HCEC 1CT (cell line): Measurements from ENCODE around the gene LATS1.
"Not testable (repeated sequence)": the region's sequence is repeated elsewhere in the genome, so short reads cannot be mapped to it uniquely, and the experiment has no call there.

Source experiments
- DNase-seq: peaks from one replicate; pipeline ENCODE4 v3.0.0-alpha.2; 2017

Gene LATS1

DNA sequence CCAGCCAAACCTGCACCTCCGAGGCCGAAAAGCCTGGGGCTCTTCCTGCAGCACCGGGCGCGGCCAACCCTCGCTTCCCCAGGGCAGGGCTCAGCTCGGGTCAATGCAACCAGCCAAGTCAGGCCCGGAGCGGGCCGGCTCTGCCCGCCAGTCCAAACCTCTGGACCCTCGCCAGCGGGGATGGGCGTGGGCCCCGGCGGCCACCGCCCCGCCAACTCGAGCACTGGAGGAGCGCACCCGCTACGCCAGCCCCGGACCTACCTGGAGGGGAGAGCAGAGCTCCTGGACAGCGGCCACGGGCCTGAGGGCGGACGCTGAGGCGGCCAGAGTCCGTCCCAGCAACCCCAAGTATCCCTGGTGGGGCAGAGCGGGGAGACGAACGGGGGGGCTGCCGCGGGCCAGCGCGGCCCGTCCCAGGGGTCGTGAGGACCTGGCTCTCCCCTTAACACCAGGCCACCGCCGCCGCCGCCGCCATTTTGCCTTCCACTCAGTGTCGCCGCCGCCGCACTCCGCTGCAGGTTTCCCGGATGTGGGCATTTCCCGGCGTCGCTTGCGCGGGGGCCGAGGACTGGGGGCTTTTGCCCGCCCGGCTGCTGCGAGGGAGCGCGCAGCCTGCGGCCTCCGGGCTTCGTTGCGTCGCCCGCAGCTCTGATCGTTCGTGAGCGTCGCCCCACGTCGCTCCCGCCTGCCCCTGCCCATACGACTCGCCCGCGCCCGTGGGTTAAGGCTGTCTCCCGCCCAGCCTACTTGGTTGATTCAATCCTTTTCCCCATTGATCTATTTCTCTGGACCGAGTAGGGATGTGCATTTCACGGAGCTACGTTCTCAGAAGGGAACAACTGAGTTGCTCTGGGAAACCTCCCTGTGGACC is at the start of gene LATS1:
Gene LATS1, minus strand, starts transcription at position 514 of the 871 bp plus-strand sequence. CDS start 15,975 bp downstream, outside the sequence.
- DNase-seq, result peak; percentile 82

DNA sequence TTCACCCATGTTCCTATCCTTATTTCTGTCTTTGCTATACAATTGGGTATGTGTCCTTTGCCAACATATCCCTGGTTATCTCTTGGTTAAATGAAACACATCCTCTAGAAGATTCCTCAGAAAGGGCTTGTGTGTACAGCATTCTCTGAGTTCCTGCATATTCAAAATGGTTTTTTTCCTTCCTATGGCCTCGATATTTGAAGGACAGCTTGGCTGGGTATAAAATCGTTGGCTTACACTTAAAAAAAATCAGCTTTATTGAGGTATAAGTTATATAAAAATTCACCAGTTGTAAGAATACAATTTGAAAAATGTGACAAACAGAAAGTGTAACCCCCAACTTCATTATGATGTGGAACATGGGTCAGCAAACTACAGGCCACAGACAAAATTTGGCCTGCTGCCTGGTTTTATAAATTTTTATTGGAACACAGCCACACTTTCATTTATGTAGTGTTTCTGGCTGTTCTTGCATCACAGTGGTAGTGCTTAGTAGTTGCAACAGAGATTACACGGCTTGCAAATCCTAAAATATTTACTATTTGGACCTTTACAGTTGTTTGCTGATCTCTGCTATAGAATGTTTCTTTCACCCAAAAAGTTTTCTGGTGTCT is 48.4 kb upstream of the LATS1 start:
- peak; percentile 50 for DNase-seq

DNA sequence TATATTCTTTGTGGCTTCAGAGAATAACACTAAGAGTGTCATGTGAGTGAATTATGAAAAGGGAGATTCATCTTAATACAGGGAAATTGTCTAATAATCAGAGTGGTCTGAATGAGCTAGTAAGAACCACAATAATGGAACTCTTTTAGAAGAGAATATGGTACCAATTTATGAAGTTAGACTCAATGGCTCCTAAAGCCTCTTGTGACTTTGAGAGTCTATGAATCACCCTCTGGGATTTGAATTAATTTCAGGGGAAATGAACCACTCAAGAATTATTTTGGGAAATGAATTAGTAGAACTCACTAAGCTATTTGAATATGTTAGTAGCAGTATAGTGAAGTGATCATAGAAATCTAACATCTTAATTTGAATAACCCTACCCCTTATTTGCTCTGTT is 46.0 kb upstream of the LATS1 start:
- DNase-seq, result no peak

DNA sequence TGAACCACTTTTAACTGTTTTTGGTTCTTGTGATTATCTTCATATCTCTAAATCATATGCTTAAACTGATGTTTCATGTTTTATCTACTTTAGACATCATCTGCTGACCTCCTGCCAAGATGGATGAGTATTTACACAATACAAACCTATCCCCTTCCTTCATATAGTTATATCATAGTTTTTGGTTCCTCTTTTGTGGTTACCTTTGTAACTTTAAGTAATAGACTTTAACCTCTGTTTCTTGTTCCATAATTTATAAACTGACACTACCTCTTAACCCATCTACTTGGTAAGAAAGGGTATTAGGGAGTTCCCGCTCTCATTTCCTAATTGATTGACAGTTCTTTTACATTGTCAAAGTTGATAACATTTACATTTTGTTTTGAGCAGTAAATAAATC is 43.5 kb upstream of the LATS1 start:
- no peak for DNase-seq

DNA sequence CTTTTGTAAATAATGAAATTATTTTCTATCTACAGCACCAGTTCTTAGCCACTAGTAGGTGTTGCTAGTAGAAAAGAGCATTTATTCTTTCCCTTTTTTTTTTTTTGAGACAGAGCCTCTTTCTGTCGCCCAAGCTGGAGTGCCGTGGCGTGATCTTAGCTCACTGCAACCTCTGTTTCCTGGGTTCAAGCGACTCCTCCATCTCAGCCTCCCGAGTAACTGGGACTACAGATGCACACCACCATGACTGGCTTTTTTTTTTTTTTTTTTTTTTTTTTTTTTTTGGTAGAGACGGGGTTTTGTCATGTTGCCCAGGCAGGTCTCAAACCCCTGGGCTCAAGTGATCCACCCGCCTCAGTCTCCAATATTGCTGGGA is 38.3 kb upstream of the LATS1 start:
- no peak for DNase-seq

DNA sequence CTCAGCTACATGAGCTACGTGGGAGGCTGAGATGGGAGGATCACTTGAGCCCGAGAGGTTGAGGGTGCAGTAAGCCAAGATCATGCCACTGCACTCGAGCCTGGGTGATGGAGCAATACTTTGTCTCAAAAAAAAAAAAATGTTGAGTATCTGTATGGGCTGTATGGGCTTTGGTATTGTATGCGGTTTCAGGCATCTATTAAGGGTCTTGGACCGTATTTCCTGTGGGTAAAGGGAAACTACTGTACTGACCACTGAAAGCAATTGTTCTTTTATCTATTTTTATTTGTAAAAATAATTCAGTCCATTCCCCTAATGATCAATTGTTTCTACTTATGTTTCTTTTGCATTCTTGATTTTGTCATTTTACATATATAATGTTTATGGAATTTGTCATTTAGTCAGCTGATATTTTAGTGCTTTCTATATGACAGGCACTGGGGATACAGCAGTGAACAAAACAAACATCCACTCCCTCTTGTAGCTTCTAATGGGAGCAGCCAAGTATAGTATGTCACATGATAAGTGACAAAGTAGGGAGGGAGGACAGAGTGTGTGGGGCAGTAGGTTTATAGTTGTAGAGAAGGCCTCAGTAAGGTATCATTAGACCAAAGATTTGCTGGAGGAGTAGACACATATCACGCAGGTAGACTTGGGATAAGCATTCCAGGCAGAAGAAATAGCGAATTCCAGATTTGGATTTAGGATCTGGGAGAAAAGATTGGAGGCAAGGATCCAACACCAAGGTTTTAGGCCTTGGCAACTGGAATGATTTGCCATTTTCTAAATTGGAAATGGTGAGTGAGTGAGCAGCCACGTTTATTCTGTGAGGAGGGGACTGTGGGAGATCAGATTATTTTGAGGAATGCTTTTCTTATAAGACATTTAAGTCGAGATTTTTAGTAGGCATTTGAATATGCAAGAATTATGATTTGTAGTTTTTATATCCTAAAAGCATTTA is 37.7 kb upstream of the LATS1 start:
- no peak for DNase-seq

DNA sequence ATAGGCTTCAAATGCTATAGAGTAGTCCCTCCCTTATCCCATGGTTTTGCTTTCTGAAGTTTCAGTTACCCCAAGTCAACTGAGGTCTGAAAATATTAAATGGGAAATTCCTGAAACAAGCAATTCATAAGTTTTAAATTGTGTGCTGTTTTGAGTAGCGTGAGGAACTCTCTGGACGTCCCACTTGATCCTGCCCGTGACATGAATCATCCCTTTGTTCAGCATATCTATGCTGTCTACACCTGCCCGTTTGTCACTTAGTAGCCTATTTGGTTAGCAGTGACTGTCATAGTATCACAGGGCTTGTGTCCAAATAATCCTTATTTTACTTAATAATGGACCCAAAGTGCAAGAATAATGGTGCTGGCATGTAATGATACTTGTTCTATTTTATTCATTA is 36.6 kb upstream of the LATS1 start:
- DNase-seq, result no peak

DNA sequence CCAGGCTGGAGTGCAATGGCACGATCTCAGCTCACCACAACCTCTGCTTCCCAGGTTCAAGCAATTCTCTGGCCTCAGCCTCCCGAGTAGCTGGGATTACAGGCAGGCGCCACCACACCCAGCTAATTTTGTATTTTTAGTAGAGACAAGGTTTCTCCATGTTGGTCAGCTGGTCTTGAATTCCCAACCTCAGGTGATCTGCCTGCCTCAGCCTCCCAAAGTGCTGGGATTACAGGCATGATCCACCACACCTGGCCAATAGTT is 35.4 kb upstream of the LATS1 start:
- not testable (repeated sequence) for DNase-seq

DNA sequence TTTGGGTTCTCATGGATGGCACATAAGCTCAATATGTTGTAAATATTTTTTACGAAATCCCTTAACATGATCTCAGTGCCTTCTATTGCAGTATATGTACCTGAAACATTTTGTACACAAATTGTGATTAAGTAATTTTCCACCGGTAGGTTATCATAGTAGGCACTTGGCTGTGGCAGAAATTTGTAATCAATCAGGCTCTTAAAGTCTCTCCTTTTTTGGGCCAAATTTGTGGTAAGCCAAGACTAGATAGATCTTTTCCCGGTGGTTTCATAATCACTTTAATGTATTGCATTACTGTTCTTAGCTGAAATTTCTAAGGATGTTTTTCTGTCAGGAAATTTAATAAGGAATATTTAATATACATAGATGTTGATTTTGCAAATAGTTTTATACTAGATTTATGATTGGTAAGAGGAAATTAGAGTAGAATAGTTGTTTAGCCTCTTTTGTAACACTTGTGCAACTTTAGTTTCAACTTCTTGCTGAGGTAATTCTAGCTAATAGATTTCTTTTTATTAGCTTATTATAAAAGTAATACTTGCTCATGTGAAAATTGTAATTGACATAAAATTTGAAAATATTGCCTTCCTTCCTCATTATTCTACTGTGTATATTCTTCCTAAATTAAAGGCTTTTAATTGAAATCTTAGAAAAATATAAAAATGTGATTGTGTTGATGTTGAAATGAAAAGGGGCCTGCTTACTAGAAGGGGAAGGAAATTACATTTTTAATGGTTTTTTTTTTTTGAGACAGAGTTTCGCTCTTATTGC is 34.9 kb upstream of the LATS1 start:
- DNase-seq, result no peak

DNA sequence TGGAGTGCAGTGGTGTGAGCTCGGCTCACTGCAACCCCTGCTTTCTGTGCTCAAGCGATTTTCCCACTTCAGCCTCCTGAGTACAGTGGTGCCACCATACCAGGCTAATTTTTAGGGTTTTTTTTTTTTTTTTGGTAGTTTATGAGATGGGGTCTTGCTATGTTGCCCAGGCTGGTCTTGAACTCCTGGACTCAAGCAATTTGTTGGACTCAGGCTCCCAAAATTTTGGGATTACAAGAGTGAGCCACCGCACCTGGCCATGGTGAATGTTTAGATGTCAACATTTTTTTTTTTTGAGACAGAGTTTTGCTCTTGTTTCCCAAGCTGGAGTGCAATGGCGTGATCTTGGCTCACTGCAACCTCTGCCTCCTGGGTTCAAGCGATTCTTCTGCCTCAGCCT is 34.0 kb upstream of the LATS1 start:
- DNase-seq, result not testable (repeated sequence)

DNA sequence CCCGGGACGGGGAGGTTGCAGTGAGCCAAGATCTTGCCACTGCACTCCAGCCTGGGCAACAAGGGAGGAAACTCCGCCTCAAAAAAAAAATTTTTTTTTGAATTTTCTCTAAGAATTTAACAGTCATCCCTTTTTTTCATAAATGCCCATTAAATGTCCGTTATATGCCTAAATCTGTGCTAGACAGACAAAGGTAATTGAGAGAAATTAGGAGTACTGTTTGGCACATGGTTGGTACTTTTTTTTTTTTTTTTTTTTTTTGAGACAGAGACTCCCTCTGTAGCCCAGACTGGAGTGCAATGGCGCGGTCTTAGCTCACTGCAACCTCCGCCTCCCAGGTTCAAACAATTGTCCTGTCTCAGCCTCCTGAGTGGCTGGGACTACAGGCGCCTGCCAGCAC is 33.3 kb upstream of the LATS1 start:
- DNase-seq, result no peak

DNA sequence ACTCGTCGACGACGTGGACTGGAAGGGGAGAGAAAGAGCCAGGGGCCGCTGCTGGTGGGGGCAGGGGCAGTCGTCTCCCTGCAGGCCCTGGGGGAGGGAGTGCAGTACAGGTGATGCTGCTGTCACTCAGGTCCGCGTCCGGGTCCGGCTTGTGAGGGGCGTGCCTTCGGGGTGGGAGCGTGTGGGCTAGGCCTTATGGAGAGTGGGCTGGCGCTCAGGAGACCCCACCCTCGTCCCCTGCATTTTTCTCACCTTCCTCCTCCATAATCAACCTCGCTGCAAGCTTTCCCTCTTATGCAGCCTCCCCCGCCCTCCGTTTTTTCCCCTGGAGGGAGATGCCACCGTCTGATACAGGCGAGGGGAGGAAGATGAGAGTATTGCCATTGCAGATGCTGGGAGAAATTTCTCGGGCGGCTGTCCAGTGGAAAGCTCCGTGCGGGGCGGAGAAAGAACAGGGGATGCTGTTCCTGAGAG is 32.3 kb upstream of the LATS1 start:
- DNase-seq, result peak; percentile 32

DNA sequence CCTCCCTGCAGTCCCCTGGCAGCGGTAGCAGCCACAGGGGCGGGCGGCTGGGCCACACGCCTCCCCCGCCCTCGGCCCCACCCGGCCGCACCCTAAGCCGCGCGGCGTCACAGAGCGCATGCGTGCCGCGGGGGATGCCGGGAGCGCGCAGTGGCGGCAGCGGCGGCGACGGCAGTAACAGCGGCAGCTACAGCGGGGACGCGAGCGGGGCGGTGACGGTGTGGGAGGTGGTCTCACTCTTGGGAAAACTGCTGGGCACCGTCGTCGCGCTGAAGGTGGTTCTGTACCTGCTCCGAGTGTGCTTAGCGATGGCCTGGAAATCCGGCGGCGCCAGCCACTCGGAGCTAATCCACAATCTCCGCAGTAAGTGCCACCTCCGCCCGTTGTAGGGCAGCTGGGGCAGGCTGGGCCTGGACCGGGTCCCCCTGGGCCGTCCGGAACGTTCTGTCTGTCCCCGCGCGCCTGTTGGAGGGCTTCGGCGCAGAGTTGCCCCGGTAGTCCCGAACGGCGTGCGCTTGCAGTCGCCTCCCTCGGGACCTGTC is 31.8 kb upstream of the LATS1 start, which contains the start of gene PCMT1:
Gene PCMT1, plus strand, starts transcription at position 148 of the 542 bp plus-strand sequence. Its CDS starts 161 bp downstream, at position 309.
- DNase-seq, result peak; percentile 89

DNA sequence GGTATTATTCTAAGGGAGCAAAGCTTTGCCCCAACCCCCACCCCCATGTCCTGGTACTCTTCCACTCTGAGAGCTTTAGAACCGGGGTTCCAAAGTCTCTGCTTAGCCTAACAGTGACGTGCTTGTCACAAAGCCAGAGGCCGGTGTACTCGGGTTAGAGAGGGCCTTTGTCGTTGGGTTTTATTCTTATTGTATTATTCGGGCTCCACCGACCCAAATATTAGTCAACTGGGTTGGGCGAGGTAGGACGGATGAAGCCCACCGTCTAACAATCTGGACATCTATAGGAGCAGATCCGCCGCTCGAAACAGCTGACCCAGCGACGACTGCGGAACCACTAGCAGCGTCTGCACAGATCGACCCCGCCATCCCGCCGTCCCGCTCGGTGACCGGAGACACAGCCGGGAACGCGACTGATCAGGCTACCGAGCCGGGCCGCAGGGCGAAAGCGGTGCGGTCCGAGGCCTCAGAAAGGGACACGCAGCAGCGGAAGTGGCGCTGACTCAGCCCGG is 31.2 kb upstream of the LATS1 start:
- not testable (repeated sequence) for DNase-seq

DNA sequence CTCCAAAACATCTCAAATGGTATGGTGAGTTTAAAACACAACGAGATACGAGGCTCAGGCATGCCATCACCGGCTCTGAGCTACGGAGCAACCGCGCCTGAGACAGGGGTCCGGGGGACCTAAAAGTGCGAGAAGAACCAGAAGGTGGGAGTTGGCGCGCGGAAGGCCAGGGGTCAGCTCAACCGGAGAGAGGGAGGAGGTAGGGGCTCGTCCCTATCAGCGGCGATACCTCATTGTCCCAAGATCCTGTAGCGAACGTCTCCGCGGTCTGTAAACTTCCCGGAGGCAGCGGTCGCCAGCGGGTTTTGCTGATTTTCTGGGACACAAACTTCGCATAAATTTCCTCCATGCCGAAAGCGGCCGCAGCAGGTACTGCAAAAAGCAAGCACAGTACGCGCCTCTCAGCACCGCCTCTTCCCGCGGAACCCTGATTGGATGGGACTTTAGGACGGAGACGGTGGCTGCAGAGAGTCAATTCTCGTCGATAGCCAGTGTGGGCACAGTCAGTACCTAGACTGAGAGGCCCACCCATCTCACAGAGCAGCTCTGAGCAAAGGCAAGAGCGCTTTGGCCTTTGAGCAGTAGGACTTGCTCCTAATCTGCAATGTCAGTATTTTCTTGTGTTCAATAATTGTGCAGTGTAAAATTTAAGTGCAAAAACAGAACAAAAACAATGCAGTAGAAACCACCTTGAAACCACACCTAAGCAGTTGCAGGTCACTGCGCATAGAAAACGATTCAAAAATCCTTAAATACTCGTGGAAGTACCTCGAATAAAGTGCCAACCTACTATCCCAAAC is 28.4 kb upstream of the LATS1 start, which contains the start of gene NUP43:
Gene NUP43, minus strand, starts transcription at position 383 of the 800 bp plus-strand sequence. Its CDS starts 34 bp downstream, at position 349.
- peak; percentile 95 for DNase-seq

DNA sequence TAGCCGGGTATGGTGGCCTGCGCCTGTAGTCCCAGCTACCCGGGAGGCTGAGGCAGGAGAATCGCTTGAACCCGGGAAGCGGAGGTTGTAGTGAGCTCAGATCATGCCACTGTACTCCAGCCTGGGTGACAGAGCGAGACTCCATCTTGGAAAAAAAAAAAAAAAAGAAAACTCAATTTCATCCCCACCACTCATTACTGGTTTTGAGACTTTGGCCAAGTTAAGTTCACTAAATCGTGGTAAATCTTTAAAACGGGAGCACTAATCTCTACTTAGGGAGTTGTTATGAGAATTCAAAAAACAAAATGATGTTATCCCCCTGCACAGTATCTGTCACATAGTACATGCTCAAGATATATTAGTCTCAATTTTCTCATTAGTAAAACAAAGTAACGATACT is 27.4 kb upstream of the LATS1 start:
- DNase-seq, result not testable (repeated sequence)

DNA sequence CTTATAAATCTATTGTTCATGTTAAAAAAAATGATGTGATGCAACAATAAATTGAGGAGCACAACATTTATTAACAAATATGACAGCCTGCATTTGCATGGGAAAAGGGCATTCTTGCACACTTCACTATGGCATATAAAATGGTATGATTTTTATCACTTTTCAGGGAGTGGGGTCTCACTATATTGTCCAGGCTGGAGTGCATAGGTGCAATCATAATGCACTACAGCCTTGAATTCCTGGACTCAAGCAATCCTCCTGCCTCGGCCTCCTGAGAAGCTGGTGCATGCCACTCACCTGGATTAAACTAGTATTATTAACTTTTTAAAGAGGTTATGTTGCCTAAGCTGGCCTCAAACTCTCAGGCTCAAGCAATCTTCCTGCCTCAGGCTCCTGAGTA is 17.0 kb upstream of the LATS1 start:
- DNase-seq, result no peak

DNA sequence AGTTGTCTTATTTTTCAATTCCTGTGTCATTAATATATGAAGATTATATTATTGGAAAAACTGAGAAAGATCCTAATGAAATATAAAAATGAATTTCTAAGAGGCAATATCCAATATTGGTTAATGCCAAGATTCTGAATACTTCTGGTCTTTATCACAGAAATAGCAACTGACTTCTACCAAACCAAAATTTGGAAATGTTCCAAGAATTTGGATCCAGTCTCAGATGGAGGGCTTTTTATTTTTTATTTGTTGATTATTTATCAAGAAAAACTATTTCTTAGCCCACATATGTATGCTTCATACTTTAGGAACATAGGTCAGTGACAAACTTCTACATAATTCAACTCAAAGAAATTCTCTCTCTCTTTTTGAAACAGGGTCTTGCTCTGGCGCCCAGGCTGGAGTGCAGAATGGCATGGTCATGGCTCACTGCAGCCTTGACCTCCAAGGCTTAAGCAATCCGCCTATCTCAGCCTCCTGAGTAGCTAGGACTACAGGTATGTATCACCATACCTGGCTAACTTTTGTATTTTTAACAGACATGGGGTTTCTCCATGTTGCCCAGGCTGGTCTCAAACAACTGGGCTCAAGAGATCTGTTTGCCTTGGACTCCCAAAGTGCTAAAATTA is 15.3 kb upstream of the LATS1 start:
- no peak for DNase-seq

DNA sequence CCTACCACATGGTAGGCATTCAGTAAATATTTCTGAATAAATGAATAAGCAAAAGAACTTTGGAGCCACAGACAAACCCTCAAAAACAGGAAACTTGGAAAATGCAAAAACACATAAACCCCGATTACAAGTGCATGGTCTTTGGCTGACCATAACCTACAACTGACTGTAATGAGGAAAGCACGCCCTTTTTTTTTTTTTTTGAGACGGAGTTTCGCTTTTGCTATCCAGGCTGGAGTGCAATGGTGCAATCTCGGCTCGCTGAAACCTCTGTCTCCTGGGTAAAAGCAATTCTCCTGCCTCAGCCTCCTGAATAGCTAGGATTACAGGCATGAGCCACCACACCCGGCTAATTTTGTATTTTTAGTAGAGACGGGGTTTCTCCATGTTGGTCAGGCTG is 11.9 kb upstream of the LATS1 start:
- DNase-seq, result no peak

DNA sequence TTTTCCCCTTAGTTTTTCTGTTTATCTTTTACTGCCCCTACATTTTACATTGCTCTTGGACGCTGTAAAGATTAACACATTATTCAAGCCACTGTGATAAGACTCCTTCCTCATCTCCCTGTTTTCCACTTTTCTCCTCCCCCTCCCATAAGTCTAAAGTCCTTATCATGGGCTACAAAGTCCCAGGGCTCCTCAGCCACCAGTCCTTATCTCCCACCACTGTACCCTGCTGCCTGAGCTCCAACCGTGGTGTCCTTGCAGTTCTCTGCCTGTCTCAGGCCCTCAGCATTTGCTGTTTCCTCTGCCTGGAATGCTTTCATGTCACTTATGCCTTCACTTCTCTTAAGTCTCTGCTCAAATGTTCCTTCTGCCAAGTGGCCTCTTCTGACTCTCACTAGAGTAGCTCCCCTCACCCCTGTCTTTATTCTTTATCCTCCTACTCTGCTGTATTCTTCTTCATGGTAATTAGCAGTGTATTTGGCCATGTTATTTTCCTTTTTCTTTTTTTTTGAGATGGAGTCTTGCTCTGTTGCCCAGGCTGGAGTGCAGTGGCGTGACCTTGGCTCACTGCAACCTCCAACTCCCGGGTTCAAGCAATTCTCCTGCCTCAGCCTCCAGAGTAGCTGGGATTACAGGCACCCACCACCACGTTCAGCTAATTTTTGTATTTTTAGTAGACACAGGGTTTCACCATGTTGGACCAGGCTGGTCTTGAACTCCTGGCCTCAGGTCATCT is 10.8 kb upstream of the LATS1 start:
- DNase-seq, result no peak
